GM12872 (cell line): ENCODE results near the gene TMEM41B.

Source experiments
- CTCF ChIP-seq: IDR thresholded peaks from 3 replicates; pipeline ENCODE4 v1.5.1; 2011; ENCODE audit warnings: low read depth, mild to moderate bottlenecking, low read length, moderate library complexity; ENCODE audit not compliant: insufficient read depth

Gene TMEM41B

GRCh38 chr11:9265211-9266131 is 48.9 kb downstream of the TMEM41B start, which contains the start of gene DENND5A:
Gene DENND5A, minus strand, starts transcription at chr11:9265350. Its CDS starts 281 bp downstream, at chr11:9265069.
- no peak for TF ChIP-seq CTCF

GRCh38 chr11:9264316-9265210 is 49.8 kb downstream of the TMEM41B start:
- TF ChIP-seq CTCF = no peak

GRCh38 chr11:9263840-9264315 is 50.5 kb downstream of the TMEM41B start:
- no peak for TF ChIP-seq CTCF

- TF ChIP-seq CTCF = 0 out of 3 replicates have a peak, but pooled peaks have one; percentile 35
Observed at GRCh38 chr11:9259981-9260837, 54.2 kb downstream of the TMEM41B start.

- TF ChIP-seq CTCF = no peak
Observed at GRCh38 chr11:9254416-9254815, 60.0 kb downstream of the TMEM41B start.

GRCh38 chr11:9253086-9253485 is 61.3 kb downstream of the TMEM41B start:
- no peak for TF ChIP-seq CTCF

GRCh38 chr11:9251311-9251710 is 63.1 kb downstream of the TMEM41B start:
- TF ChIP-seq CTCF = no peak
